HEK293 (cell line): Measurements from ENCODE around the gene DMAC1.

ENCODE experiments used
- CTCF ChIP-seq: fragments of 450-650 bp; formaldehyde crosslinking; IDR thresholded peaks from 2 replicates; pipeline ENCODE4 v1.5.1; 2016; ENCODE audit warnings: missing biosample characterization, missing genetic modification characterization
- GLIS1 ChIP-seq: fragments of 450-650 bp; formaldehyde crosslinking; IDR thresholded peaks from 2 replicates; pipeline ENCODE4 v1.5.1; 2016; ENCODE audit warnings: missing biosample characterization, missing genetic modification characterization
- REST ChIP-seq: fragments of 450-650 bp; formaldehyde crosslinking; IDR thresholded peaks from 2 replicates; pipeline ENCODE4 v1.5.1; 2016; ENCODE audit warnings: missing biosample characterization, missing genetic modification characterization
- ZBTB11 ChIP-seq: fragments of 450-650 bp; formaldehyde crosslinking; conservative IDR thresholded peaks from 2 replicates; pipeline ENCODE4 v1.5.1; 2016; ENCODE audit warnings: low read depth, missing biosample characterization, missing genetic modification characterization
- ZBTB21 ChIP-seq: fragments of 450-650 bp; formaldehyde crosslinking; IDR thresholded peaks from 2 replicates; pipeline ENCODE4 v1.5.1; 2017; ENCODE audit warnings: missing biosample characterization, missing genetic modification characterization
- ZBTB7A ChIP-seq: fragments of 450-650 bp; formaldehyde crosslinking; IDR thresholded peaks from 2 replicates; pipeline ENCODE4 v1.5.1; 2016; ENCODE audit warnings: low read depth, missing biosample characterization, missing genetic modification characterization
- ZBTB8A ChIP-seq: fragments of 450-650 bp; formaldehyde crosslinking; IDR thresholded peaks from 2 replicates; pipeline ENCODE4 v1.5.1; 2016; ENCODE audit warnings: missing biosample characterization, missing genetic modification characterization
- ZNF157 ChIP-seq: fragments of 450-650 bp; formaldehyde crosslinking; IDR thresholded peaks from 2 replicates; pipeline ENCODE4 v1.5.1; 2016; ENCODE audit warnings: missing biosample characterization, missing genetic modification characterization
- ZNF175 ChIP-seq: fragments of 450-650 bp; formaldehyde crosslinking; IDR thresholded peaks from 2 replicates; pipeline ENCODE4 v1.5.1; 2016; ENCODE audit warnings: missing biosample characterization, missing genetic modification characterization
- ZNF24 ChIP-seq: fragments of 450-650 bp; formaldehyde crosslinking; IDR thresholded peaks from 2 replicates; pipeline ENCODE4 v1.5.1; 2016; ENCODE audit warnings: missing biosample characterization, missing genetic modification characterization
- ZNF274 ChIP-seq, 2 experiments: fragments of 200-500 bp in 1 of 2; fragments of 450-650 bp in 1 of 2; sonication (Bioruptor generic) in 1 of 2; formaldehyde crosslinking in 1 of 2; IDR thresholded peaks; 2 replicates each; pipeline versions ENCODE4 v1.5.1 to v1.6.1; 2014 to 2016; ENCODE audit warnings: borderline replicate concordance in 1 of 2, inconsistent platforms in 1 of 2, low read length in 1 of 2, missing biosample characterization in 1 of 2, missing genetic modification characterization in 1 of 2
- ZNF449 ChIP-seq: fragments of 450-650 bp; formaldehyde crosslinking; IDR thresholded peaks from 2 replicates; pipeline ENCODE4 v1.5.1; 2017; ENCODE audit warnings: missing biosample characterization, mild to moderate bottlenecking, missing genetic modification characterization, moderate library complexity
- ZNF513 ChIP-seq: fragments of 450-650 bp; IDR thresholded peaks from 2 replicates; pipeline ENCODE4 v1.5.1; 2018; ENCODE audit warnings: missing biosample characterization, missing genetic modification characterization

- TF ChIP-seq CTCF (no peak), ZNF513 (tag by site-specific recombination) (no peak), ZNF449 (no peak), ZBTB7A (tag by site-specific recombination) (no peak), ZBTB8A (no peak), REST (tag by site-specific recombination) (no peak), ZBTB21 (tag by site-specific recombination) (no peak), ZNF274 (IDR thresholded peaks at IDR 0.05; ENCODE audit: low read length) (no peak), ZNF274 (tag by site-specific recombination; IDR thresholded peaks at IDR 0.05; ENCODE audit: borderline replicate concordance) (no peak), GLIS1 (tag by site-specific recombination) (no peak), ZNF24 (tag by site-specific recombination) (no peak), ZNF175 (tag by site-specific recombination) (no peak), ZBTB11 (tag by site-specific recombination) (no peak), ZNF157 (tag by site-specific recombination) (no peak)
Observed at GRCh38 chr9:7778851-7779600, 20.6 kb downstream of the DMAC1 start.
